Lower leg skin (tissue), 3 donors: ENCODE results near the gene PDZRN3.

Experiments
- POLR2A ChIP-seq, 2 donors: fragments of 450-650 bp; IDR thresholded peaks; one replicate each; pipeline ENCODE4 v1.6.1; 2016 to 2017; ENCODE audit warnings: antibody characterized with exemption in 2 of 2, mild to moderate bottlenecking in 1 of 2, moderate library complexity in 1 of 2
- TF ChIP-seq, protein P1 (sequence below), 3 donors: fragments of 450-650 bp; IDR thresholded peaks; one replicate each; pipeline ENCODE4 v1.5.1; 2016; ENCODE audit warnings: antibody characterized with exemption in 3 of 3, mild to moderate bottlenecking in 3 of 3, moderate library complexity in 2 of 3

DNA sequence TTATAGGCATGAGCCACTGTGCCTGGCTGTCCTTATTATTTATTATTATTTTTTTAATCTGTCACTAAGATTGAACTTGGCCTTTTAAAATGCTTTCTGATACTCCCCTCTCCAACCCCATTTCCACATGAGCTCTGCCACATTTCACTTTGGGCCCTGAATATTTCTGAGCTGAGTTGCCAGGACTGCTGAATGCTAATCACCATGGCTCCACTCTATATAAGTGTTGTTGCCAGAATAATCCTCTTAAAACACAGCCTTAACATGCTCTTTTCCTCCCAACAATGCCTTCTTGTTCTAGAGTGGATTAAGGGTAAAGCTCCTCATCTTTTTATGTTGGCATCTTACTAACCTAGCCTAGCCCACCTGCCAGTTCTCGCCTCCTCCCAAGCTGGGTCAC is 124.4 kb downstream of the PDZRN3 start:
- TF ChIP-seq, protein P1, sequence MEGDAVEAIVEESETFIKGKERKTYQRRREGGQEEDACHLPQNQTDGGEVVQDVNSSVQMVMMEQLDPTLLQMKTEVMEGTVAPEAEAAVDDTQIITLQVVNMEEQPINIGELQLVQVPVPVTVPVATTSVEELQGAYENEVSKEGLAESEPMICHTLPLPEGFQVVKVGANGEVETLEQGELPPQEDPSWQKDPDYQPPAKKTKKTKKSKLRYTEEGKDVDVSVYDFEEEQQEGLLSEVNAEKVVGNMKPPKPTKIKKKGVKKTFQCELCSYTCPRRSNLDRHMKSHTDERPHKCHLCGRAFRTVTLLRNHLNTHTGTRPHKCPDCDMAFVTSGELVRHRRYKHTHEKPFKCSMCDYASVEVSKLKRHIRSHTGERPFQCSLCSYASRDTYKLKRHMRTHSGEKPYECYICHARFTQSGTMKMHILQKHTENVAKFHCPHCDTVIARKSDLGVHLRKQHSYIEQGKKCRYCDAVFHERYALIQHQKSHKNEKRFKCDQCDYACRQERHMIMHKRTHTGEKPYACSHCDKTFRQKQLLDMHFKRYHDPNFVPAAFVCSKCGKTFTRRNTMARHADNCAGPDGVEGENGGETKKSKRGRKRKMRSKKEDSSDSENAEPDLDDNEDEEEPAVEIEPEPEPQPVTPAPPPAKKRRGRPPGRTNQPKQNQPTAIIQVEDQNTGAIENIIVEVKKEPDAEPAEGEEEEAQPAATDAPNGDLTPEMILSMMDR (IDR thresholded peaks at IDR 0.05): no peak
- no peak for TF ChIP-seq POLR2A (IDR thresholded peaks at IDR 0.05)
